ENCODE measurements around the gene TRAK1.

DNA sequence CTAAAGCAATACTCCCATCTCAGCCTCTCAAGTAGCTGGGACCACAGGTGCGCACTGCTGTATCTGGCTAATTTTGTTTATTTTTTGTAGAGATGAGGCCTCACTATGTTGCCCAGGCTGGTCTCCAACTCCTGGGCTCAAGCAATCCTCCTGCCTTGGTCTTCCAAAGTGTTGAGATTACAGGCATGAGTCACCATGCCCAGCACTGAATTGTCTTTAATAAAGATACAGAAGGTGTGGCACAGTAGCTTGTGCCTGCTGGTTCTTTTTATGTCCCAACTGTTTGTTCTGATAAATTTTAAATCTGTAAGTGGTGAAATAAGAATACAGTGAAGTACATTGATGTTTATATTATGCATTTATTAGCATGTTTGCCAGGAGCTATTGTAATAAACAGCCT, 20.6 kb upstream of the TRAK1 start:
- TF ChIP-seq, protein P1, sequence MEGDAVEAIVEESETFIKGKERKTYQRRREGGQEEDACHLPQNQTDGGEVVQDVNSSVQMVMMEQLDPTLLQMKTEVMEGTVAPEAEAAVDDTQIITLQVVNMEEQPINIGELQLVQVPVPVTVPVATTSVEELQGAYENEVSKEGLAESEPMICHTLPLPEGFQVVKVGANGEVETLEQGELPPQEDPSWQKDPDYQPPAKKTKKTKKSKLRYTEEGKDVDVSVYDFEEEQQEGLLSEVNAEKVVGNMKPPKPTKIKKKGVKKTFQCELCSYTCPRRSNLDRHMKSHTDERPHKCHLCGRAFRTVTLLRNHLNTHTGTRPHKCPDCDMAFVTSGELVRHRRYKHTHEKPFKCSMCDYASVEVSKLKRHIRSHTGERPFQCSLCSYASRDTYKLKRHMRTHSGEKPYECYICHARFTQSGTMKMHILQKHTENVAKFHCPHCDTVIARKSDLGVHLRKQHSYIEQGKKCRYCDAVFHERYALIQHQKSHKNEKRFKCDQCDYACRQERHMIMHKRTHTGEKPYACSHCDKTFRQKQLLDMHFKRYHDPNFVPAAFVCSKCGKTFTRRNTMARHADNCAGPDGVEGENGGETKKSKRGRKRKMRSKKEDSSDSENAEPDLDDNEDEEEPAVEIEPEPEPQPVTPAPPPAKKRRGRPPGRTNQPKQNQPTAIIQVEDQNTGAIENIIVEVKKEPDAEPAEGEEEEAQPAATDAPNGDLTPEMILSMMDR (IDR thresholded peaks at IDR 0.05; ENCODE audit: low read depth, low read length): no peak
- TF ChIP-seq EZH2phosphoT487 (IDR thresholded peaks at IDR 0.05; ENCODE audit: low read depth): no peak

Measured in OCI-LY3 (cell line).